ENCODE data around the gene TBC1D1.

DNA sequence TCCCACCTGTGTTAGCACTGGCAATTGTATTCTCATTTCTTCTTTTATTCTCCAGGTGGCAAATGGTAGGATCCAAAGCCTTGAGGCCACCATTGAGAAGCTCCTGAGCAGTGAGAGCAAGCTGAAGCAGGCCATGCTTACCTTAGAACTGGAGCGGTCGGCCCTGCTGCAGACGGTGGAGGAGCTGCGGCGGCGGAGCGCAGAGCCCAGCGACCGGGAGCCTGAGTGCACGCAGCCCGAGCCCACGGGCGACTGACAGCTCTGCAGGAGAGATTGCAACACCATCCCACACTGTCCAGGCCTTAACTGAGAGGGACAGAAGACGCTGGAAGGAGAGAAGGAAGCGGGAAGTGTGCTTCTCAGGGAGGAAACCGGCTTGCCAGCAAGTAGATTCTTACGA lies 246.2 kb downstream of the TBC1D1 start:
- TF ChIP-seq POLR2AphosphoS5 (IDR thresholded peaks at IDR 0.05; ENCODE audit: low read depth, low read length): no peak
- TF ChIP-seq, protein P1, sequence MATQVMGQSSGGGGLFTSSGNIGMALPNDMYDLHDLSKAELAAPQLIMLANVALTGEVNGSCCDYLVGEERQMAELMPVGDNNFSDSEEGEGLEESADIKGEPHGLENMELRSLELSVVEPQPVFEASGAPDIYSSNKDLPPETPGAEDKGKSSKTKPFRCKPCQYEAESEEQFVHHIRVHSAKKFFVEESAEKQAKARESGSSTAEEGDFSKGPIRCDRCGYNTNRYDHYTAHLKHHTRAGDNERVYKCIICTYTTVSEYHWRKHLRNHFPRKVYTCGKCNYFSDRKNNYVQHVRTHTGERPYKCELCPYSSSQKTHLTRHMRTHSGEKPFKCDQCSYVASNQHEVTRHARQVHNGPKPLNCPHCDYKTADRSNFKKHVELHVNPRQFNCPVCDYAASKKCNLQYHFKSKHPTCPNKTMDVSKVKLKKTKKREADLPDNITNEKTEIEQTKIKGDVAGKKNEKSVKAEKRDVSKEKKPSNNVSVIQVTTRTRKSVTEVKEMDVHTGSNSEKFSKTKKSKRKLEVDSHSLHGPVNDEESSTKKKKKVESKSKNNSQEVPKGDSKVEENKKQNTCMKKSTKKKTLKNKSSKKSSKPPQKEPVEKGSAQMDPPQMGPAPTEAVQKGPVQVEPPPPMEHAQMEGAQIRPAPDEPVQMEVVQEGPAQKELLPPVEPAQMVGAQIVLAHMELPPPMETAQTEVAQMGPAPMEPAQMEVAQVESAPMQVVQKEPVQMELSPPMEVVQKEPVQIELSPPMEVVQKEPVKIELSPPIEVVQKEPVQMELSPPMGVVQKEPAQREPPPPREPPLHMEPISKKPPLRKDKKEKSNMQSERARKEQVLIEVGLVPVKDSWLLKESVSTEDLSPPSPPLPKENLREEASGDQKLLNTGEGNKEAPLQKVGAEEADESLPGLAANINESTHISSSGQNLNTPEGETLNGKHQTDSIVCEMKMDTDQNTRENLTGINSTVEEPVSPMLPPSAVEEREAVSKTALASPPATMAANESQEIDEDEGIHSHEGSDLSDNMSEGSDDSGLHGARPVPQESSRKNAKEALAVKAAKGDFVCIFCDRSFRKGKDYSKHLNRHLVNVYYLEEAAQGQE (IDR thresholded peaks at IDR 0.05; ENCODE audit: insufficient read depth in 1 of 2, low read depth in 2 of 2, low read length in 2 of 2): no peak
- no peak for TF ChIP-seq SIN3A (IDR thresholded peaks at IDR 0.05; ENCODE audit: borderline replicate concordance, insufficient read depth, low read length)
- no peak for TF ChIP-seq TAF1 (IDR thresholded peaks at IDR 0.05; ENCODE audit: borderline replicate concordance, insufficient read depth, low read length)
